Erythroblast (primary cell): ENCODE results near the gene GINS3.

ENCODE experiments used
- GATA1 ChIP-seq: IDR thresholded peaks from 2 replicates; pipeline ENCODE4 v1.6.1; 2011; ENCODE audit warnings: low read depth, mild to moderate bottlenecking, control low read depth, low read length, moderate library complexity
- POLR2A ChIP-seq: IDR thresholded peaks from 2 replicates; pipeline ENCODE4 v1.6.1; 2011; ENCODE audit warnings: mild to moderate bottlenecking, low read length

DNA sequence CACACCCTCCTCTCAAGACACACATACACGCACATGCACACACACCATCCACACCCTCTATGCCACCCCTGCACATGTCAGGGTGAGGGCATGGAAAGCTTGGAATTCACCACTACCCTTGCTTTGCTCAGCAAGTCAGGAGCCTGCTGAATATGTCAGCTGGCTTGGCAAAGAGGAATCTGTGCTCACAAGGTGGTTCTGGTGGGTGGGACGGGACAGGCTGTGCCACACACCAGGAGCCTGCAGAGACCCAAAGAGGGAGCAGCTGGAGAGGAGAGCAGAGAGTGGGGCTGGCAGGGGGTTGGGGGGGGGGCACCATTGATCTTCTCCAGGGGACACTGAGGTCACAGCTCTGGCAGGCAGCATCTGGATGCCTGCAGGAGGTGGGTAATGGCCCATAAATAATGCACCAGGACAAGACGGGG, 59.0 kb downstream of the GINS3 start:
- TF ChIP-seq POLR2A (no peak), GATA1 (no peak)
